IPS-15b (cell line): ENCODE data around the gene CAMK1G.

Experiments used
- H3K27me3 ChIP-seq: one replicate; pipeline ENCODE4 v1.6.1; 2013; ENCODE audit warnings: low read length; ENCODE audit not compliant: control insufficient read depth, insufficient read depth
- H3K36me3 ChIP-seq: one replicate; pipeline ENCODE4 v1.6.1; 2013; ENCODE audit warnings: low read length; ENCODE audit not compliant: control insufficient read depth, insufficient read depth
- H3K4me1 ChIP-seq: one replicate; pipeline ENCODE4 v1.6.1; 2013; ENCODE audit warnings: mild to moderate bottlenecking, low read length; ENCODE audit not compliant: control insufficient read depth, insufficient read depth
- H3K4me3 ChIP-seq: one replicate; pipeline ENCODE4 v1.5.1; 2013; ENCODE audit warnings: low read depth, low read length
- H3K9ac ChIP-seq: one replicate; pipeline ENCODE4 v1.6.1; 2013; ENCODE audit warnings: low read depth, mild to moderate bottlenecking, low read length
- H3K9me3 ChIP-seq: one replicate; pipeline ENCODE4 v1.6.1; 2013; ENCODE audit warnings: mild to moderate bottlenecking, low read length; ENCODE audit not compliant: control insufficient read depth, insufficient read depth

Gene CAMK1G

DNA sequence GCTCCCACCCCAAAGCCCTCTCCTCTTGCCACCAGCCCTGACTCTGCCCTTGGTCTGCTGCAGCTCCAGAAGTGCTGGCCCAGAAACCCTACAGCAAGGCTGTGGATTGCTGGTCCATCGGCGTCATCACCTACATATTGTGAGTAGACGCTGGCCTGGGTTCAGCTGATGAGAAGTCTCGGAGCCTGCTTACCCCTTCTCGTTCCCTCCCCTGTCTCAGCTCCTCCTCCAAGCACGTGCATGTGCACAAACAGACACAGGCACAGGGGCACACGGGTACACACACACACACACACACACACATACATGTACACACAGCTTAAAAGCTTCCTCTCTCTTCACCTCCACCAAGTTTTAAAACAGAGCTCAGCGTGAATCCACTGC, 24.3 kb downstream of the CAMK1G start:
- Histone ChIP-seq H3K27me3 (peaks cover 2% of the 10 kb centered on the region), H3K4me1 (no peaks in the 10 kb centered on the region), H3K36me3 (no peaks in the 10 kb centered on the region), H3K9ac (no peak overlapping the region), H3K9me3 (no peaks in the 10 kb centered on the region), H3K4me3 (no peak overlapping the region)

DNA sequence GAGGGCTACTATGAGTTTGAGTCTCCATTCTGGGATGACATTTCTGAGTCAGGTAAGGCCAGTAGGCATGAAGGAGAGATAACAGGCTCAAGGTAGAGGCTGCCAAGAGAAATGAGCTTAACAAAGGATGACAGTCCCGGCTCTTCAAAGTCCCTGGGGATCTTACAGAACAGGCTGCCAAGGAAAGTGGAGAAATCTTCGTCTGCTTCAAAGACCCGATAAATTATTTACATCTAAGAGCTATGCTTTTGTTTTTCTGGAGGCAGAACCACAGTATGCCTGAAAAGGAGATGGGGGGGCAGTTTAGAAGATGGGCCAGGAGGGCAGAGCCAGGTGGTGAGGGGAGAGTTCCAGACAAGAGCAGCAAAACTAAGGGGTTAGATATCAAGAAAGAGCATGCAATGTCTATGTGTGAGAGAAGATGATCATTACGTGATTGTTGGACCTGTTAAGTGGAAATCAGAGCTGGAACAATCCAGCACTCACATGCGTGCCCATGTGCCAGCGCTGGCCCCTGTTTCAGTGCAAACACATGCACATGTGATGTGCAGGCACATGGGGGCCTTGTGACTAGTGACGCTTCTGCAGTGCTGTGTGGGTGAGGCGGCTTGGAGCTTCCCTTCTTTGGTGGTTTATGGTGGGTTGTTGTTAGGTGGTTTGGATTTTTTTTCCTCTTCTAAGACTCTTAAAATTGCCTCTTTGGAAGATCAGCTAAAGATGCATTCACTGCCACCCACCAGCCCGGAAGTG, 25.7 kb downstream of the CAMK1G start:
- Histone ChIP-seq H3K9ac (no peak overlapping the region), H3K4me3 (no peak overlapping the region), H3K9me3 (no peaks in the 10 kb centered on the region), H3K27me3 (peaks cover 2% of the 10 kb centered on the region), H3K4me1 (no peaks in the 10 kb centered on the region), H3K36me3 (no peaks in the 10 kb centered on the region)

DNA sequence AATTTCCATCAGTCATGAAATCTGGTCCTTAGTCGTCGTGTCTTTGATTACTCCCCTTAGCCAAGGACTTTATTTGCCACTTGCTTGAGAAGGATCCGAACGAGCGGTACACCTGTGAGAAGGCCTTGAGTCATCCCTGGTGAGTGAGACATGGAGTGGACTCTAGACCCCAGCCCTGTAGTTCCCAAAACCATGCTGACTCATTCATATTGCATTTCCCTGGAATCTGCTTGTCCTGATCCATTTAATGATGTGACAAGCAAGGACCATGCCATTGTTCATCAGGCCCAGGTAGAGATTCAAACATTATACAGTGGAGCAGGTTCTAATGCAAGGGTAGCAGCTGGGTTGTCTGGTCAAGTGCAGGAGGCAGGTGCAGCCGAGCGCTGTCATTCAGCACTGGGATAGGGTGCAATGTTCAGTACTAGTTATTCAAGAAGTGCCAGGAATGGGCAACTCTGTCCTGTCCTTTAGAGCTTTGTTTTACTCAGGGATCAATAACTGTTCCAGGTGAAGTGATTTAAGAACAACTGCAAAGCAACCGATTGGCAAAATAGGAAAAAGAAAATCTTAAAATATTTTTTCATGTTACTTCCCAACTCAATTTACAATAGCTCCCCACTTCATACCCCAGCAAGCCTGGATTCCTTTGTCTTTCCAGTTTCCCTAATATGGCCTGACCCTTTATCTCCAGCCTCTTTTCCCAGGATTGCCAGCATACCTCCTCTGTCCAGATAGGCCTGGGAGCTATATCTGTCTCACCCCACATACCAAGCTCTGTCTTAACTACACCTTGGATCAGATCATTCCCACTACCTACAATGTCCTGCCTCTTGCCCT, 26.5 kb downstream of the CAMK1G start:
- Histone ChIP-seq H3K27me3 (peaks cover 2% of the 10 kb centered on the region), H3K36me3 (no peaks in the 10 kb centered on the region), H3K9ac (no peak overlapping the region), H3K4me1 (no peaks in the 10 kb centered on the region), H3K9me3 (no peaks in the 10 kb centered on the region), H3K4me3 (no peak overlapping the region)

DNA sequence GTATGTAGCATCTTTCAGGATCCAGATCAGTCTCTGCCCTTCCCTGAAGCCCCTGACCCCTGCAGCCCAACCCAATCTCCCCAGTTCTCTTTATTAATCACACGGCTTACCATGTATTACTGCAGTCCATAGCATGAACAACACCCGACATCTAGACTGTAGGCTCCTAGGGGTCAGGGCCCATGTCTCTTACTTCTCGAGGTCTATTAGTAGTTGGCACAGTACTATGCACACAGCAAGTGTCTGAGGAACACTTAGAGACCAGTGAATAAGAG, 27.1 kb downstream of the CAMK1G start:
- no peaks in the 10 kb centered on the region for H3K36me3 ChIP-seq
- H3K9me3 ChIP-seq: no peaks in the 10 kb centered on the region
- H3K4me1 ChIP-seq: no peaks in the 10 kb centered on the region
- H3K4me3 ChIP-seq: no peak overlapping the region
- no peak overlapping the region for H3K9ac ChIP-seq
- H3K27me3 ChIP-seq: peaks cover 2% of the 10 kb centered on the region

DNA sequence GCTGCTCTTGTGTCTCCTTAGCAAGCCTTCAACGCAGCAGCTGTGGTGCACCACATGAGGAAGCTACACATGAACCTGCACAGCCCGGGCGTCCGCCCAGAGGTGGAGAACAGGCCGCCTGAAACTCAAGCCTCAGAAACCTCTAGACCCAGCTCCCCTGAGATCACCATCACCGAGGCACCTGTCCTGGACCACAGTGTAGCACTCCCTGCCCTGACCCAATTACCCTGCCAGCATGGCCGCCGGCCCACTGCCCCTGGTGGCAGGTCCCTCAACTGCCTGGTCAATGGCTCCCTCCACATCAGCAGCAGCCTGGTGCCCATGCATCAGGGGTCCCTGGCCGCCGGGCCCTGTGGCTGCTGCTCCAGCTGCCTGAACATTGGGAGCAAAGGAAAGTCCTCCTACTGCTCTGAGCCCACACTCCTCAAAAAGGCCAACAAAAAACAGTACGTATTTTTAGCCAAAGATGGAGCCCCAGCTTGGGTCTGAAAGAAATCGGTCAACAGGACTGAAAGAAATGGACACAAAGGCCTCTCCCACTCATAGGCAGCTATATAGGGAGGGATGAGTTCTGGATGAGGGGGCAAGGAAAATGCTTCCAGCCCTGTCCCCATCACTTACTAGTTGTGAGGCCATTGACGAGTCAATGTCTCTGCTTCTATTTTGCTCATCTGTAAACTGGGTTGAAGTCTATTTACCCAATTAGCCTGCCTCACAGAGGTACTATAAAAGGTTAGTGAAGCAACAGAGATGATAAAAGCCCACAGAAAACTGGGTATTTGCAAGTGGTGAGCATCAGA, 28.5 kb downstream of the CAMK1G start:
- Histone ChIP-seq H3K4me1 (no peaks in the 10 kb centered on the region), H3K9me3 (no peaks in the 10 kb centered on the region), H3K36me3 (no peaks in the 10 kb centered on the region), H3K4me3 (no peak overlapping the region), H3K9ac (no peak overlapping the region), H3K27me3 (peaks cover 2% of the 10 kb centered on the region)

DNA sequence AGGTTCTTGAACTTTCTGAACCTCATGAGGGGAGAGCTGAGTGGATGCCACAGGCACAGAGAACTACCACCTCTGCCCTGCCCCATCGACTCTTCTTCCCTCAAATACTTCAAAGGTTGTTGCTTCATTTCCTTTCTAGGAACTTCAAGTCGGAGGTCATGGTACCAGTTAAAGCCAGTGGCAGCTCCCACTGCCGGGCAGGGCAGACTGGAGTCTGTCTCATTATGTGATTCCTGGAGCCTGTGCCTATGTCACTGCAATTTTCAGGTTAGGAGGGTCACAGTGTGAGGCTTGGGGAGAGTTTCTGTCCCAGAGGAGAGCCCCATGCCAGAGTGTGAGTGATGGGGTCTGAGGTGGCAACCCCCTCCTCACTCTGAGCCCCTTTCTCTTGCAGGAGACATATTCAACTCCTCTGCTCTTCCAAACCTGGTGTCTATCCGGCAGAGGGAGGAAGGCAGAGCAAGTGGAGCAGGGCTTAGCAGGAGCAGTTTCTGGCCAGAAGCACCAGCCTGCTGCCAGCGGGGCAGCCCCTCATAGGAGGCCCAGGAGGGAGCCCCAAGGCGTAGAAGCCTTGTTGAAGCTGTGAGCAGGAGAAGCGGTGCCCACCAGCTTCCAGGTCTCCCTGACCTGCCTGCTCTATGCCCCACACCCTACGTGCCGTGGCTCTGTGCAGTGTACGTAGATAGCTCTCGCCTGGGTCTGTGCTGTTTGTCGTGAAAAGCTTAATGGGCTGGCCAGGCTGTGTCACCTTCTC, 29.3 kb downstream of the CAMK1G start:
- Histone ChIP-seq H3K4me1 (no peaks in the 10 kb centered on the region), H3K9ac (no peak overlapping the region), H3K4me3 (no peak overlapping the region), H3K27me3 (no peaks in the 10 kb centered on the region), H3K9me3 (no peaks in the 10 kb centered on the region), H3K36me3 (no peaks in the 10 kb centered on the region)

DNA sequence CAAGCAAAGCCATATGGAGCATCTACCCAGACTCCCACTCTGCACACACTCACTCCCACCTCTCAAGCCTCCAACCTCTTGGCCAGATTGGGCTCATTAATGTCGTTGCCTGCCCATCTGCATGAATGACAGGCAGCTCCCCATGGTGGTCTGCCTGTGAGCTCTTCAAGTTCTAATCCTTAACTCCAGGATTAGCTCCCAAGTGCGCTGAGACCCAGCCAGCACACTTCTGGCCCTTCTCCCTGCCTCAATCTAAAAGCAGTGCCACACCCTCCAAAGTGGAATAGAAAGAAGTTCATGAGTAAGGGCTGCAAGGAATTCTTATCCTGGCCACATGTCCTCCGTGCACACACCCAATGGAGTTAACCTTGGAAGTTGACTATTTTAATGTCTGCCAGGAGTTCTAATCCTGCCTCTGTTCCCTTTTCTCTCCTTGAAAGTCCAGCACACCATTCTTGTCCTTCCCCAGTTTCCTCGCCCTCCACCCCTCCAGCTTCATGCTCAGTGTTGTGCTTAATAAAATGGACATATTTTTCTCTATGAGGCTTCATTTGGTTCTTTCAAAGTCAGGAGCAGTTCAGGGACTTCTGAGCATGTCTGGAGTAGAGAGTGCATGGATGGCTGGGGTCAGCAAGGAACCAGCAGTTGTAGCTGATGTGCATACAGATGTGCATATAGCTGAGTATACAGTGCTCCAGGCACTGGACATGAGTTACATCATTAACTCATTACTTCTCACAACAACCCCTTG, 30.1 kb downstream of the CAMK1G start:
- Histone ChIP-seq H3K36me3 (no peaks in the 10 kb centered on the region), H3K27me3 (no peaks in the 10 kb centered on the region), H3K4me3 (no peak overlapping the region), H3K9me3 (no peaks in the 10 kb centered on the region), H3K4me1 (no peaks in the 10 kb centered on the region), H3K9ac (no peak overlapping the region)

DNA sequence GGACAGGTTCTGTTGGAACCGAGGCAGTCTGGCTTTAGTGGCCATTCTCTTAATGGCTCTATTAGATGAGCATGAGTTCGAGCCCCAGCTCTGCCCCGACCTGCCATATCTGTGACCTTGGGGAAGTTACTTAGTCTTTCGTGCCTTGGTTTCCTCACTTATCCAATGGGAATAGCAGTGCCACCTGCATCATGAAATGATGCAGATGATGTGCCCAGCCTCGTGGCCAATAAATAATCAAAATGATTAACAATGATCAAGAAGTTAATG, 30.6 kb downstream of the CAMK1G start:
- Histone ChIP-seq H3K36me3 (no peaks in the 10 kb centered on the region), H3K9ac (no peak overlapping the region), H3K4me1 (no peaks in the 10 kb centered on the region), H3K9me3 (no peaks in the 10 kb centered on the region), H3K4me3 (no peak overlapping the region), H3K27me3 (no peaks in the 10 kb centered on the region)

DNA sequence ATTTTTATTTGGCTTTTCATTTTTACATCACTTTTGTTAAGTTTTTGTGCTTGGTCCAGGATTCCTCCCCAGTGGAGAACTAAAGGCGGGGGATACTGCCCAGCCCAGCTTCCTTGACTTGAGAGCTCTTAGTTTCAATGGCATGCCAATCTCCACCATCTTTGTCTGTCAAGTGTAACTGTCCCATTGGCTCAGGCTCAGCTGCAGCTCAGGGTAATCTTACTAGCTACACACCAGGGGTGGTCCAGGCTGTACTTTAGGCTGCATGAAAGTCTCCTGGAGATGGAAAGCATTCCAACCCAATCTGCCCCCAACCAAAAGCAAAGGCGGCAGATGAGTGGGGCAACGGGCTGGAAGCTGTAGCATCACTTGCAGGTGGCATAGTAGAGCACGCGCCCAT, 31.4 kb downstream of the CAMK1G start:
- Histone ChIP-seq H3K9me3 (no peaks in the 10 kb centered on the region), H3K4me3 (no peak overlapping the region), H3K36me3 (no peaks in the 10 kb centered on the region), H3K27me3 (no peaks in the 10 kb centered on the region), H3K9ac (no peak overlapping the region), H3K4me1 (no peaks in the 10 kb centered on the region)

DNA sequence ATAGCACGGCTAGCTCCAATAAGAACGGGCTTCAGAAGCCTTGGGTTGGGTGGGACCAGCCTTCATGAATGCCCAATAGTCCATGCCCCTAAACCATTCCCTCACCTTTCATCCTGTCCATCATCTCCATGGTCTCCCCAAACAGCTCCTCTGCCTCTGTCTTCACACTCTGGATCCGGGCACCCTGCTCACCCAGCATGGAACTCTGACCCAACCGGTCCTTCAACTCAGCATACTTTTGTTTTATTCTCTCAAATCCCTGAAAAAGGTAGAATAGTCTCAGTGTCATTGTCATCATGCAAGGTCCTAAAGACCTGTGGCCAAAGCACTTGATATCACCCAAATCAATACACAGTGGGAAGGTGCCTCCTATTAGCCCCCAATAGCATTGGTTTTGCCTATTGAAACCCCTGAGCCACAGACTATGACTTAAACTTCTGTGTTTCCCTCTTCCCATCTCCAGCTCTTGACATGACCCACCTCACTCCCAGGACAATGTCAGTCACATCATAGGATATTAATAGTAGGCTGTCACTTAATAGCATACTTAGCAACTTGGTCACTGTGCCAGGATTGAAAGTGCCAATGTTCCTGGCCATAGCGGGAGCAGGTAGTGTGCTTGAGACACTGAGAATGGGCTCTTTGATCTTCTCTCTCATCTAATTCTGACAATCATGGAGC, 33.0 kb downstream of the CAMK1G start:
- no peaks in the 10 kb centered on the region for H3K9me3 ChIP-seq

More for the DNA sequence above, 33.0 kb downstream of the CAMK1G start:
- Histone ChIP-seq H3K9ac (no peak overlapping the region), H3K36me3 (no peaks in the 10 kb centered on the region), H3K4me1 (no peaks in the 10 kb centered on the region), H3K4me3 (no peak overlapping the region), H3K27me3 (no peaks in the 10 kb centered on the region)
